HG03432 (cell line): ENCODE results near the gene CAMK1D.

ENCODE experiments used
- ATAC-seq: cut with Tn5 transposase; IDR thresholded peaks from one replicate; pipeline ENCODE4 v1.9.1; 2021; ENCODE audit warnings: mild to moderate bottlenecking, moderate library complexity; ENCODE audit not compliant: unreplicated experiment

CAMK1D gene

DNA sequence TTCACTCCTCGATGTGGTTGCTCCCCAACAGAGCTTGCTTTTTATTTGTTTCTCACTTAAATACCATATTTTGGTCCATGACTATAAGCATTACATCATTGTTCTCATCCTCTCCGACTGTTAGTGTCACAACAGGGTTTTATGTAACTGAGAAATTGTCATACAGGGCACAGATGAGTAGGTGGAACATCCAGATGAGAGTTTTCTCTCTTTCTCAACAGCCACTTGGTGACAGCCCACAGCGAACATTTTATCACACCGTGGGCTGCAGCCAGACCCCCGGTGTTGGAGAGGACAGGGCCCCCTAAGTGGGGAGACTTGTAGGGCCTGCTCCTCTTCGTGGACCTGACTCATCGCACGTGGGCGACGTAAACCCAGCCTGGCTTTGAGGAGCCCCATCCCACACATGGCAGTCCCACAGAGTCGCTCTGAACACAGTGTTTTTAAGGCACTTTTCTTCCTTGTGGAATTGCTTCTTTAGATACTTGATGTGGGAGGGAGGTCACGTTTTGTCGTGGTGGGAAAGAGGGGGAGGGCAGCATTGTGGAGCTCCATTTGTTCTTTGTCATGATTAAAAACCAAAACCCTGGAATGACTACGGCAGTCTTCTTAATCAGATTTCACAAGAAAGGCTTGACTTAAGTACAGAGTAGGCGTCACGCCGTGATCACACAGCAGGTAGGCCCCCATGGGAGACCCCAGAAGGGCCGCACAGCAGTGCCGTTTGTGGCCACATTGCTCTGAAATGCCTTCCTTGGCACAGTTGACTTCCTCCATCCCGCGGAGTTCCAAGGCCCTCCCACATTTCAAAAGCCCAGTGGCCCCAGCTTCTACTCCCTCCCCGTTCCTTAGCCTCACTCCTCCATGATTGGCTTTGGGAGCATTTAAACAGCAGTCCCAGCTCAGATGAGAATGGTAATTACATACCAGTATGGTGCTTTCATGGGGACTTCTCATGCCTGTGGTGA is 431.6 kb downstream of the CAMK1D start:
- ATAC-seq, result no peak

DNA sequence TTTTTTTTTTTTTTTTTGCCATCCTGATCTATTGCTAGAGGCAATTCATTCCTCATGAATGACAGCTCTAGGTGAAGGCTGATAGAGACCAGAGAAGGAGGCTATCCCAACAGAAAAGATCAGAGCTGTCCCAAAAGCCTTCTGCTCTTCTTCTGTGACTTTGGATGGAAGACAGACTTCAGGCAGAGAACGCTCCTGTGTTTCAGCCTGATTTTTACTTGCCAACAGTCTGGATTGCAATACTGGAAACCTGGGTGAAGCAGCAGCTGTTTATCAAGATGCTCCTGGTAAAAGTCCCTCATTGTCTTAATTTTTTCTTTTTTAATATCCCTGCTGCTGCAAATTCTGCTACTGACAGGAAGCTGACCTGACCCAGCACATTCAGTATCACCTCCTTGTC is 432.6 kb downstream of the CAMK1D start:
- no peak for ATAC-seq

DNA sequence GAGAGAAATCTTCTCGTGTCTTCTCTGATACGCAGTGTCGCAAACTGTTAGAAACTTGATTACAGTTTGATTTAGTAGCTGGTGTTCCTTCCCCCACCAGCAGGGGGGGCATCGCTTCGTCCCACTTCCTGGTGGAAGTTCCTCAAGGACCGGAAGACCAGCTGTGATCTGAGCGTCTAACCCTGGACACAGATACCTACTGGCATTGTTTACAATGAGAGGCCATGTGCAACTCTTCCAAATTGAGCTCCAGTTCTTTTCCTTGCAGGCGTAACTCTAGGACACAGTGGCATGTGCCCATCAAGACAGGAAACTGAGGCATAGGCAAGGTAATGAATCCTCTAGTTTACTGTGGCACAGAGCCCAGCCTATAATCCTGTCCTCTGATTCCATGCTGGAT is 433.2 kb downstream of the CAMK1D start:
- no peak for ATAC-seq

DNA sequence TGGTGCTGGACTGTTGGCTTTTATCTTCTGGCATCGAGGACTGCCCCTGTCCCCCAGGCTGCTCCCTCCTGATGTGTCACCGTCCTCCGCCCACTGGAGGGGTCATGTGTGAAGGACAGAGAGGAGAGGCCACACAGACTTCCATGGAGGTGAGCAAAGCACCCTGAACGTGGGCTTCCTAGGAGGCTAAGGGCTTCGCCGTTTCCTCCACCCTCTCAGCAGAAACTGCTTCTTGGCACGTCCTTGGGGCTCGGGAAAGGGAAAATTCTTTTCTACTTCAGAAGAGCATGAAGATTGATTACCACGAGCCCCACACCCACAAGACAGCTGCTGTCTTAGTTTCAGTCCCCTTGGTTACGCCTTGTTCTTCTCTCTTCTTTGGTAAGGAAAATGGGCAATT is 433.9 kb downstream of the CAMK1D start:
- no peak for ATAC-seq

DNA sequence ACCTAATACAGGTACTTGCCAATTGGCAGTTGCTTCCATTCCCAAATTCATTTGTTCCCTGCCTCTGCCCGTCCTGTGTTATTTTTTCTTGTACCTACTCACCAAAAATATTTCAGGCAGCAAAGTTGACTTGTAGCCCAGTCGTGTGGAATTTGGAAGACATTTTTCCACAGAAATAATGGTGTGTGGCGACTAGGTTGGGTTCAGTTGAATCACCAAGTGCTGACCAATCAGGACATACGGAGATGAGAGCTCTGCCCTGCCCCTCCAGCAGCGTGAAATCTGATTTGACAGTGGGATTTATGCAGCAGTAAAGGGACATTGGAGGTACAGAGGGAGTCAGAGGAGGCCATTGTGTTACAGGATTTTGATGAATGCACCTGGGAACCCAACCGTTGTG is 435.3 kb downstream of the CAMK1D start:
- ATAC-seq, result no peak

DNA sequence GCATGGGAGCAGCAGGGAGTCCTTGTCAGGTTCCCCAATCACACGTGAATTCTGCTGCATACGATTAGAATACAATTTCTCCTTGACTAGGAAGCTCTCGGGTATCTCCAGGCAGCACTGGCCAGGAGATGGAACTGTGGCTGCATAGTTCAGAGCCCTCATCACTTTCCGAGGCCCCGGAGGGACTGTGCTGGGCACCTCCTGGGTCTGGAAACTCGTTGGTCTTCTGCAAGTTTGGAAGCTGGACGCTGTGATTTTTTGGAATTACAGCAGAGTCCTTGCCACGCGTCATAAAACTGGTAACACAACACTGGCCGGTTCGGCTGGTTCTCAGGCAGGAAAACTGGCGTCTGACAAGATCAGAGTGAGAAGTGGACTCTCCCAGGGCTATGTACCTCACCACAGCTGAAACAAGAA is 436.1 kb downstream of the CAMK1D start:
- ATAC-seq, result no peak

DNA sequence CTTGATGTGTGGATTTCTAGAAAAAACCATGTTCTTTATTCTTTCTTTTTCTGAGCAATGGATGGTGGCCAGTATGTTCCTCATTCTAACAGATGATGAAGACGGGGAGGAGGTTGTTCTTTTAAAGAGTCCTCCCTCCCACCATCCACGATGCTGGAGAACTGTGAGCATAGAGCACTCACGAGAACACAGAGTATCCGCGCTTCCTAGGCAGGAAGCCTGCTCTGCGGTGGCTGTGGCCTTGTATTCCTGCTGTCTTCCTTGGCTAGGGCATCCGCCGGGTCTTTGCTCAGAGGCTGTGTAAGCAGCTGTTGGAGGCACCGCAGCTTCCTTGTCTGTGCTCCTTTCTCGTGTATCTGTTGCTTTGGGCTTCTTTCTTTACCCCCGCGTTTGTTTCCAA is 437.9 kb downstream of the CAMK1D start:
- ATAC-seq, result no peak

DNA sequence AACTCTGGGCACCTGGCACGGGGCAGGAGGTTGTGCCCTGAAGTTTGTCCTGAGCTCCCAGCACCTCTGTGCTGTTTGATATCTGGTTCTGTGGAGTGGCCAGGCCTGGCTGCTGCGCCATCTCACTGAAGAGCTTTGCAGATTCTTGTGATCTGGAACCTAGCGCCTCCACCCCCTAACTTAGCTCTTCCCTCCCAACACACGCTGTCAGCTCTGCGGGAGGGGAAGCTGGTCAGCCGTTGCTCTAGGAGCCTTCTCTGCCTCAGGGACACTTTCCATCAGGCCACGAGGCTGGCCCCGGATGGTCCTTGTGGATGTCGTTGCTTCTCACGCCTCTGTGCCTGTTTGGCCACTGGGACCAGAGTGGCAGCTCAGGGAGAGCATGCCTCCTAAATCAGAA is 438.9 kb downstream of the CAMK1D start:
- ATAC-seq, result no peak

DNA sequence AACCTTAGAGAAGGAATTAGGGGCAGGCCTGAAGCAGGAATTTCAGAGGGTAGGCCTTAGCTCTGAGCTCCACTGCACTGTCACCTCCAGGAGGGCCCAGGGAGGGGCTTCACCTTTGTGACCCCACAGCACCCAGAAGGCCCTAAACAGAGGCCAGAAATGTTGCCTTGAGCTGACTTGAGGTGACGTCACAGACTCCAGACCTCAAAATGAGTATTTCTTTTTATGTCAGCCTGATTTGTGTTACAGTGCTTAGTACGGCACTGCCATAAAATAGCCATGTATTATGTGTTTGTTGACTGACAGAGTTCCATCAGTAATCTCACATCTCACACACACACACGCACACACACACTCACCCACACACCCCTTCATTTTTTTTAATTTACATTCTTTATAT is 440.9 kb downstream of the CAMK1D start:
- ATAC-seq, result no peak

DNA sequence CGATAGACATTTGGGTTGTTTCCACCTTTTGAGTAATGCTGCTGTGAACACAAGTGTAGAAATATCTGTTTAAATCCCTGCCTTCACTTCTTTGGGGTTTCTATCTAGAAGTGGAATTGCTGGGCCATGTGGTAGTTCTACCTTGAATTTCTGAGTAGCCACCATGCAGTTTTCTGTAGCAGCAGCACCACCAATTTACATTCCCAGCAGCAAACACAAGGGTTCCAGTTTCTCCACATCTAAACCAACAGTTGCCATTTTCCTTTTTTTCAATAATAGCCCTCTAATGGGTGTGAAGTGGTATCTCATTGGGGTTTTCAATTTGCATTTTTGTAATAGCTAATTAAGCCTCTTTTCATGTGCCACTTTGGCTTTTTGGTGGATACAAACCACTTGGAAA is 442.4 kb downstream of the CAMK1D start:
- no peak for ATAC-seq

DNA sequence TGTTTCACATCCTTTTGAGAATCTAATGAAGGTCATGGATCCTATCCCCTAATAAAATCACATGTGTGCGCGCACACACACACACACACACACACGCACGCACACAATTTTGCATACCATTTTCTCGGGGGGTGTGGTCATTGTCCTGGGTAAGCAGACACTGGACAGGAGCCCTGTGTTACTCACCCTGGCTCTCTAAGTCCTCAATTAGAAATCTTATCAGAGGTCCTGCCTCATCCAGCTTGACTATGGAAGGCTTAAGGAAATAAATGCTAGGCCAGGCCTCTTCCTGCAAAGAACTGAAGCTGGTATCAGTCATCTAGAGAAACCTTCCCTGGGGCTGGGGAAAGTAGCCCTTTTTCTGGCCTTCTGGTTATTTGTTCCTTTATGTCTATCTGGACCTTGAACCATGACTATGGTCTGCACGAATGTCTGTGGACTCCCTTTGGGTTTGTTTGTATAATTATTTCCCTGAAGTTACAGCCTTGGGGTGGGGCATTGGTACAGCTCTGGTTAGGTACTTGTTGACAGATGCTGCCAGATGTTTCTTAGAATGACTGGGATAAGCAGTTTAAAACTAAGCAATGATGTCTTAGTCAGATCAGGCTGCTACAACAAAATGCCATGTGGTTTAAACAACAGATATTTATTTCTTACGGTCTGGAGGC is 443.7 kb downstream of the CAMK1D start:
- no peak for ATAC-seq

DNA sequence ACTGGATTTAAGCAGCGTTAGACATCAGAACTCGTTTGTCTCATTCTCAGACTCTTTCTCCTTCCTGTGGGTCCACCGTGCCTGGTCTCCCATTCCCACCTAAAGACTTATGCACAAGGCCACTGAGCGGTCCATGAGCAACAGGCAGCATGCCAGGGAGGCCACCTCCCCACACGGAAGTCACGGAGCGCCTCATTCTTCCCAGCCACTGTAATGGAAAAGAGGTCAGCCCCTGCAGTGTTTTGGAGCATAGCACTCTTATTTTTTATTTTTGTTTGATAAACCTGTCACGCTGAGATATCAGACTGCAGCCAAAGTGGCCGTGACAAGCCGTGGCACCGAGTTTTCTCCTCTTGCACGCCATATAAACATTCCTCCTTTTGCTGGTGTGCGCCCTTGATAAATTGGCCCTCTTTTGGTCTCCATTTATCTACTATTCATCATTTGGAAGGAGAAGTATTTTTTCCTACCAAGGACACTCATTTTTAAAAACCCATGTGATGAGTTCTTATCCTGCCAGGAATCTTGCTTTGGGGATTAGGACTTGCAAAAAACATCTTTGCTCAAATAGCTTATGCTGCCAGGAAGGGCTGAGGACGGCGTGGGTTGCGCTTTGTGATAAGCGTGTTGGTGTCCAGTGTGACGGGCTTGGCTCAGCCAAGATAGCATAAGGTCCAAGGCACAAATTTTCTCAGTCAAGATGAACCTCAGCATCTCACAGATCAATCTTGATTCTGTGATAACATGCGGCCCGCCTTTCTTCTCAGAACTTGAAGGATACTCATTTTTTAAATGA is 446.2 kb downstream of the CAMK1D start:
- no peak for ATAC-seq

DNA sequence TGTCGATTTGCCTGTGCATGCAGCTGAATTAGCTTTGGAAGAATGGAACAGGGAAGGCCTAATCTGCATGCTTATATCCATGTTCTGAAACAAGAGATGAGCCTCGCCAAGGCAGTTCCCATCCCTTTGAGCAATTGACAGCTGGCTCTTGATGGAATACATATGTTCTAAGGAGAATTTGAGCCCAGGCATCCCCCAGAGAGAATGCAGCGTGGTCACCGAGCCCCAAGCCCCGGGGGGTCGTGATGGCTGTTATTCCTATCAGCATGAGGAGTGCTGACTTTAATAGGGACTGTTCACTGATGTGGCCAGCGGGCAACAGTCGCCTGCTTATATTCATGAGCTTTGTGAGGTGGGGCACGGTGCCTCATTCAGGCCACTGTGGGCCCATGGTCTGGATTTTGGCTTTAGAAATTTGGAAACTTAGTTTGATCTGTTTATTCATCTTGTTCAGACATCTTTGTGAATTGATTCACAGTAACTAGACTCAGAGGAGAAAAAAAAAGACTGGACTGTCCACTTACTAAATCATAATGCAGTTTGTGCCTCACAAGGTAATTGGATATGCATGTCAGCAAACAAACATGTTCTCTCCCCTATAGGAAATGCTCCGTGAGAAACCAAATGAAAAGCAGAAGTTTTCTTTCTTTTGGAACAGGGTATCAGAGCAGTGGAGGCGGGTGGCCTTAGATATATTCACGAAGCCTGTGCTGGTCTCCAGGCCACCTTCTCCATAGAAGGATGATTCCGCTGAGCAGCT is 447.2 kb downstream of the CAMK1D start:
- ATAC-seq, result no peak

DNA sequence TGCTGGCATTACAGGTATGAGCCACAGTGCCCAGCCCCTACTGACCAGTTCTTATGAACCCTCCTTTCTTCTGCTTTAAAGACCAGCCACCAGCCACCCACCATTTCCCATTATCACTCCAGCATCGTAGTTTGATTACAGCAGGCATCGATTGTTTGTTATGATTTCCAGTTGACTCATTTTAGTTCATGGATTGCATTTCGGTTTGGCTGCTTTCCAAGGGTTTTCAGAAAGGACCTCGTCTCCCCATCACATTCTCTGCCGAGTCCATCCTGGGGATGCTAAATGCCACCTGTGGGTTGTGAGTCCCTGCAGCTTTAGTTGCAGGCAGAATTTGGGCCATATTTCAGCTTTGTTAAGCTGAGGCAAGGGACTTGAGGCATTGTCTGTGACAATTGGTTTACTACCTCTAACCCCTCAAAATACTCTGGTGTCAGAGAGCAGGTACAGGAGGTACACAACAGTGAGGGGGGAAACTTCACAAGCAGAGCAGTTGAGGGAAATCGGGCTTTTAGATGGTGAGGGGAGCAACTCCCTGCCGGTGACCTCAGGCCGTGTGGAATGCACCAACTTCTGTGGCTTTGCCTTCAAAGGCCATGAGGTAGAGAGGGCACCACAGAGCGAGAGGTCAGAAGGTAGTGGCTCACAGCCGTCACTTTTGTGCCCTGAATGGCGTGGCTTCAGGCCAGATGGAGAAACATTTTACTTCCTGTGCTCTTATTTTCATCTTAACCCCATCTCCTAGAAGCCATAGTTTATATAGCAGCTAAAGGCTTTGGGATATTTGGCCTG is 448.3 kb downstream of the CAMK1D start:
- no peak for ATAC-seq

DNA sequence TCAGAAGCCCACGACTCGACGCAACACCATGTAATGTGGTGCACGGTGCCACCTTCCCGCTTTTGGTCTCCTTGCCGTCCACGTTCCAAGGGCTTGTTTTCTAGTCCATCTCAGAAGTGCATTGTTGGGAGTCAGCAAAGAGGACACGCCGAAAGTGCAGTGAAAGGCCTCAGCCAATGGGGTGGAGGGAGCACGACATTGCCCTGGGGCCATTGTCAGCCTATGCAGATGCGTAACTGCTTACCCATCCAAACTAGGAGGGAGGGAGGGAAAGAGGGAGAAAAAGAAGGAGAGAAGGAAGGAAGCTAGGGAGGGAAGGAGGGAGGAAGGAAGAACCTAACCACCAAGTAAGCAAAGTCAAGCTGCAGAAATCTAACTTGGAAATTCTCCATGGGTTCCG is 449.8 kb downstream of the CAMK1D start:
- no peak for ATAC-seq

DNA sequence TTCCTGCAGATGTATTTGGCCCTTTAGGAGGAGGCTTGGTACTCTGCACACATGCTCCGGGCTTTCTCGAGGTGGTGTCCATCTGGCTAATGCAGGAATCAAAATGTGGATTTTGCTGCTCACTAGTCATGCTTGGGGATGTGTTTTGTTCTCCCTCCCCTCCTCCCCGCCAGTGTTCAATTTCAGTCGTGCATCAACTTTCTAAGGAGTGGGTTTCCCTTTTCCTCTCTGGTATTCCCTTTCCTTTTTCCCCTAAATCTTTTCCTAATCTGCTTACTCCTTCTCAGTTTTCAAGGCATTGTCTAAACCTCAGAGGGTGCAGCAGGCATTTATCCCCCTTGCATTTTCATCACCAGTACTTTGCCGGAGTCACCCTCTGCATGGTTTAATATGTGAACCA is 450.4 kb downstream of the CAMK1D start:
- ATAC-seq, result no peak

DNA sequence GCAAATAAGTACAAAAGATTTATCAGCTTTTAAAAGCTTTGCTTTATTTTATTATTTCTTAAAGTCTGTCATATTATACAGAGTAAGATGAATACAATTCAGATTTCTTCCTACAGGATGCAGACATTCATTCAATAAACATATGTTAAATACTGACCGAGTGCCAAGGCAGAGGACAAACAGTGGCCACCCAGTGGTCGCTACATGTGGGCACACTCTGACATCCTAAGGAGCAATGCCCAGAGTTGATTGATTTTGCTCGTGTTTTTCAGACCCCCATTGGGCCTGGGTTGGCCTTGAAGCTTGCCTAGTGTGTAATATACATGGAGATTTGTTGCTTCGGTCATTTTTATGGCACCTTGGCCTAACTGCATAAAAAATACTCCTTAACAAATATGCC is 451.0 kb downstream of the CAMK1D start:
- ATAC-seq, result no peak

DNA sequence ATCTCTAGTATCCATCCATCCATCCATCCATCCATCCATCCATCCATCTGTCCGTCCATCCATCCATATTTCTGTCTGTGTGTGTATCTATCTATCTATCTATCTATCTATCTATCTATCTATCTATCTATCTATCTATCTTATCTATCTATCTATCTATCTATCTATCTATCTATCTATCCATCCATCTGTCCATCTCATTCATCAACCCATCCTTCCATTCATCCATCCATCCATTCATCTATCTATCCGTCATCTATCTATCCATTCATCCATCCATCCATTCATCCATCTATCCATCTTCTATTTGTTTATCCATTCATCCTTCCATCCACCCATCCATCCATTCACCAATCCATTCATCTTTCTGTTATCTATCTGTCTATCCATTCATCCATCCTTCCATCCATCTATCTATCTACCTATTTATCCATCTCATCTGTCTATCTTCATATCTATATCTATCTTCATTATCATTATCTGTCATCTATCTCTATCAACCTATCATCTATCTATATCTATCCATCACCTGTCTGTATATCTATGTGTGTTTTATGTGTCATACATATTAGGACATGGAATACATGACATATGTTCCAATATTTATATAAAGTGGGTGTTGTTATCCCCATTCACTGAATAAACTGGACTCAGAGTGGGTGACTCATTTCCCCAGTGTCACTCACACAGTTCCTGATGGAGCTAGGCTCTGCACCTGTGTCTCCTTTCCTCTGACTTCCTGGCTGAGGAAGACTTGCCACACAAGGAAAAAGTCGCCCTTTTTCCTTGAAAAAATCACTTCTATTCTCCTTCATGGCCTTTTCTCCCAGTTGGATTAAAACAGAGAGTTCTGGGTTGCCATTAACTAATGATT is 452.1 kb downstream of the CAMK1D start:
- no peak for ATAC-seq

DNA sequence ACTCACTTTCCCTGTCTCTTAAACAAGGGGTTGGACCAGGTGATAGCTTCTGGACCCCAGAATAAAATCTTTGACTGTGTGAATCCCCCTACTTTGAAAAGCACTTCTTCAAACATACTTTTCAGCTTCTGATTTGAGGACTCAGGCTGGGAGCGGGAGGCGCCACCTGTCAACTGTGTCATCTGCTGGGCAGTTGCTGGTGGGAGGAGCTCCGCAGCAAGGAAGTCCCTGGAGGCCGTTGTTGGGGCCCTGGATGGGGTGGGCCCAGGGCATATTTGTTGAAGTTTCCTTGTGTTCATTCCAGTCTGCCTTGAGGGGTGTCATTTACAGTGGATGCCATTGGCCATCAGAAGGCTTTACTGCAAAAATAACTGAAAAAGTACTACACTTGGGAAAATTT is 454.4 kb downstream of the CAMK1D start:
- no peak for ATAC-seq
